K562 (cell line): ENCODE data around the gene ARHGEF1. TPM values are rescaled to one million over a fixed set of nuclear protein-coding genes. Genes with fewer than 3 reads are reported as not detected.

Experiments used
- CBX1 ChIP-seq: sonication (generic); IDR thresholded peaks from 2 replicates; pipeline ENCODE4 v1.6.1; 2016; ENCODE audit warnings: antibody characterized with exemption, low read depth, mild to moderate bottlenecking
- CBX3 ChIP-seq, 2 experiments: IDR thresholded peaks; 1 replicate in 1 of 2; 2 replicates in 1 of 2; pipeline ENCODE4 v1.6.1; 2012; ENCODE audit warnings: inconsistent platforms in 2 of 2, low read length in 2 of 2, borderline replicate concordance in 1 of 2, control low read depth in 1 of 2
- CREB5 ChIP-seq: fragments of 250-450 bp; sonication (Bioruptor Pico); IDR thresholded peaks from 2 replicates; pipeline ENCODE4 v1.5.0; 2020; ENCODE audit warnings: mild to moderate bottlenecking
- GTF2E2 ChIP-seq: fragments of 200-800 bp; sonication (Bioruptor generic); IDR thresholded peaks from 2 replicates; pipeline ENCODE4 v1.6.1; 2016; ENCODE audit warnings: missing genetic modification characterization, missing compliant biosample characterization
- HNRNPLL ChIP-seq: fragments of 200-400 bp; formaldehyde crosslinking; IDR thresholded peaks from 2 replicates; pipeline ENCODE4 v1.6.1; 2017; ENCODE audit warnings: low read length, low read depth, mild to moderate bottlenecking; ENCODE audit not compliant: poor library complexity, severe bottlenecking
- MCM7 ChIP-seq, 2 experiments: fragments of 450-650 bp; IDR thresholded peaks; 2 replicates each; pipeline ENCODE4 v1.6.1; 2016 to 2018
- NEUROD1 ChIP-seq: fragments of 150-350 bp; IDR thresholded peaks from 2 replicates; pipeline ENCODE4 v1.6.1; 2014; ENCODE audit warnings: borderline replicate concordance, low read length, low read depth; ENCODE audit not compliant: partially characterized antibody
- NFE2 ChIP-seq: IDR thresholded peaks from 2 replicates; pipeline ENCODE4 v1.6.1; 2014; ENCODE audit warnings: antibody characterized with exemption, low read depth
- NFRKB ChIP-seq: fragments of 450-650 bp; IDR thresholded peaks from 2 replicates; pipeline ENCODE4 v1.6.1; 2016; ENCODE audit warnings: low read depth
- NFYB ChIP-seq: IDR thresholded peaks from 2 replicates; pipeline ENCODE4 v1.6.1; 2011; ENCODE audit warnings: mild to moderate bottlenecking, moderate library complexity; ENCODE audit not compliant: insufficient read length; ENCODE audit errors: extremely low read depth
- SPI1 ChIP-seq: IDR thresholded peaks from 2 replicates; pipeline ENCODE4 v1.6.1; 2011; ENCODE audit warnings: low read depth, low read length, control low read depth, borderline replicate concordance
- SRSF3 ChIP-seq: fragments of 200-400 bp; formaldehyde crosslinking; IDR thresholded peaks from 2 replicates; pipeline ENCODE4 v1.6.1; 2016; ENCODE audit warnings: mild to moderate bottlenecking, low read length, moderate library complexity; ENCODE audit not compliant: insufficient read depth
- XRCC3 ChIP-seq: fragments of 450-650 bp; IDR thresholded peaks from 2 replicates; pipeline ENCODE4 v1.6.1; 2017; ENCODE audit warnings: mild to moderate bottlenecking, moderate library complexity
- ZEB2 ChIP-seq: fragments of 450-650 bp; IDR thresholded peaks from 2 replicates; pipeline ENCODE4 v1.6.1; 2016
- ZNF253 ChIP-seq: fragments of 250-450 bp; sonication (Bioruptor Pico); conservative IDR thresholded peaks from 2 replicates; pipeline ENCODE4 v1.6.1; 2021; ENCODE audit warnings: mild to moderate bottlenecking
- ZNF316 ChIP-seq: fragments of 450-650 bp; IDR thresholded peaks from 2 replicates; pipeline ENCODE4 v1.6.1; 2016
- ZNF395 ChIP-seq: fragments of 200-800 bp; sonication (Bioruptor generic); IDR thresholded peaks from 2 replicates; pipeline ENCODE4 v1.6.1; 2017; ENCODE audit warnings: missing genetic modification characterization, missing compliant biosample characterization
- ZNF707 ChIP-seq: fragments of 250-450 bp; sonication (Bioruptor Pico); conservative IDR thresholded peaks from 2 replicates; pipeline ENCODE4 v1.8.0; 2022; ENCODE audit warnings: inconsistent platforms, mild to moderate bottlenecking, moderate library complexity
- polyA plus RNA-seq, 8 experiments: library from polyadenylated mRNA; depleted of rRNA in 4 of 8; stranded (reverse) in 5 of 8; unstranded in 3 of 8; fragments of >200 nt; fragmentation: Nextera tagmentation in 2 of 8; fragmentation: Illumina TruSeq in 1 of 8; extraction: Ambion mirVana in 2 of 8; extraction: Trizol in 1 of 8; gene quantifications; 2 replicates each; pipeline versions ENCODE4 v1.2.1 to v1.2.3, GENCODE V29; 2011 to 2014; ENCODE audit warnings: inconsistent platforms in 1 of 8, missing spikeins in 1 of 8
- total RNA-seq, 7 experiments: library from RNA; depleted of rRNA in 6 of 7; stranded (reverse); fragments of >200 nt in 6 of 7; fragmentation: Illumina TruSeq in 2 of 7; extraction: Trizol in 2 of 7; gene quantifications; 2 replicates each; pipeline versions ENCODE4 v1.2.1 to v1.2.3, GENCODE V29; 2011 to 2021; ENCODE audit warnings: low replicate concordance in 1 of 7
- TF ChIP-seq, protein P1 (sequence below): sonication (generic); formaldehyde crosslinking; IDR thresholded peaks from 2 replicates; pipeline ENCODE4 v1.8.0; 2023; ENCODE audit warnings: mild to moderate bottlenecking, missing genetic modification reagents
- TF ChIP-seq, protein P2 (sequence below), 2 experiments: fragments of 450-650 bp; conservative IDR thresholded peaks; 2 replicates each; pipeline ENCODE4 v1.6.1; 2017; ENCODE audit warnings: mild to moderate bottlenecking in 2 of 2, moderate library complexity in 2 of 2

Gene ARHGEF1
- total and polyA plus RNA-seq, 9 of the 15 experiments (the other 6 are each of a cell fraction or from before 2014, with no cell fraction given), result 1.9 to 149 (median 29.8) TPM

DNA sequence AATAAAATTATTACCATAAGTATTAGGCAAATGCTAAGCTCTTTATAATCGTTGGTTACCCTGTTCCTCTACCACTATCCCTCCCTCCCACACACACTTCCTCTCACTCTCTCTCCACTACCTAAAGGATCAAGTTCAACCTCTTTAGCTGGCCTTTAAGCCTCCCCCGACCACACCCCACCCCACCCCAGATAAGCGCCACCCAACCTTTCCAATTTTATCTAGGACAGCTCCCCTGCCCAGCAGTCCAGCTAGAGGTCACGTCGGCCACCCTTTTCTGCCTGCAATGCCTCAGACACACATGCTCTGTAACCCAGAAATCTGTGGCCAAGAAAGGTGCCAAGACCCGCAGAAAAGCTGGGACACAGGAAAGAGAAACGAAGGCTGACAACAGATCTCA lies 39.6 kb upstream of the ARHGEF1 start (continued):
- TF ChIP-seq, protein P1, sequence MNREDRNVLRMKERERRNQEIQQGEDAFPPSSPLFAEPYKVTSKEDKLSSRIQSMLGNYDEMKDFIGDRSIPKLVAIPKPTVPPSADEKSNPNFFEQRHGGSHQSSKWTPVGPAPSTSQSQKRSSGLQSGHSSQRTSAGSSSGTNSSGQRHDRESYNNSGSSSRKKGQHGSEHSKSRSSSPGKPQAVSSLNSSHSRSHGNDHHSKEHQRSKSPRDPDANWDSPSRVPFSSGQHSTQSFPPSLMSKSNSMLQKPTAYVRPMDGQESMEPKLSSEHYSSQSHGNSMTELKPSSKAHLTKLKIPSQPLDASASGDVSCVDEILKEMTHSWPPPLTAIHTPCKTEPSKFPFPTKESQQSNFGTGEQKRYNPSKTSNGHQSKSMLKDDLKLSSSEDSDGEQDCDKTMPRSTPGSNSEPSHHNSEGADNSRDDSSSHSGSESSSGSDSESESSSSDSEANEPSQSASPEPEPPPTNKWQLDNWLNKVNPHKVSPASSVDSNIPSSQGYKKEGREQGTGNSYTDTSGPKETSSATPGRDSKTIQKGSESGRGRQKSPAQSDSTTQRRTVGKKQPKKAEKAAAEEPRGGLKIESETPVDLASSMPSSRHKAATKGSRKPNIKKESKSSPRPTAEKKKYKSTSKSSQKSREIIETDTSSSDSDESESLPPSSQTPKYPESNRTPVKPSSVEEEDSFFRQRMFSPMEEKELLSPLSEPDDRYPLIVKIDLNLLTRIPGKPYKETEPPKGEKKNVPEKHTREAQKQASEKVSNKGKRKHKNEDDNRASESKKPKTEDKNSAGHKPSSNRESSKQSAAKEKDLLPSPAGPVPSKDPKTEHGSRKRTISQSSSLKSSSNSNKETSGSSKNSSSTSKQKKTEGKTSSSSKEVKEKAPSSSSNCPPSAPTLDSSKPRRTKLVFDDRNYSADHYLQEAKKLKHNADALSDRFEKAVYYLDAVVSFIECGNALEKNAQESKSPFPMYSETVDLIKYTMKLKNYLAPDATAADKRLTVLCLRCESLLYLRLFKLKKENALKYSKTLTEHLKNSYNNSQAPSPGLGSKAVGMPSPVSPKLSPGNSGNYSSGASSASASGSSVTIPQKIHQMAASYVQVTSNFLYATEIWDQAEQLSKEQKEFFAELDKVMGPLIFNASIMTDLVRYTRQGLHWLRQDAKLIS (CRISPR knock-in tag), result no peak
- TF ChIP-seq NFRKB (no peak), ZNF253 (CRISPR knock-in tag) (no peak), GTF2E2 (tag) (no peak), ZNF395 (CRISPR knock-in tag) (no peak), CBX1 (no peak), SPI1 (peak; percentile 83), NFE2 (no peak), MCM7 (IDR thresholded peaks at IDR 0.05) (no peak), ZNF707 (CRISPR knock-in tag) (no peak), NFYB (no peak), XRCC3 (no peak), NEUROD1 (no peak), CREB5 (CRISPR knock-in tag) (no peak), HNRNPLL (no peak), ZEB2 (0 out of 2 replicates have a peak, but pooled peaks have one; percentile 28), SRSF3 (no peak), CBX3 (IDR thresholded peaks at IDR 0.05; ENCODE audit: borderline replicate concordance in 1 of 2, low read length in 2 of 2) (0 out of 3 replicates have a peak, but pooled peaks of 1 of the 2 experiments have one; percentile 25), ZNF316 (no peak)
- TF ChIP-seq, protein P2, sequence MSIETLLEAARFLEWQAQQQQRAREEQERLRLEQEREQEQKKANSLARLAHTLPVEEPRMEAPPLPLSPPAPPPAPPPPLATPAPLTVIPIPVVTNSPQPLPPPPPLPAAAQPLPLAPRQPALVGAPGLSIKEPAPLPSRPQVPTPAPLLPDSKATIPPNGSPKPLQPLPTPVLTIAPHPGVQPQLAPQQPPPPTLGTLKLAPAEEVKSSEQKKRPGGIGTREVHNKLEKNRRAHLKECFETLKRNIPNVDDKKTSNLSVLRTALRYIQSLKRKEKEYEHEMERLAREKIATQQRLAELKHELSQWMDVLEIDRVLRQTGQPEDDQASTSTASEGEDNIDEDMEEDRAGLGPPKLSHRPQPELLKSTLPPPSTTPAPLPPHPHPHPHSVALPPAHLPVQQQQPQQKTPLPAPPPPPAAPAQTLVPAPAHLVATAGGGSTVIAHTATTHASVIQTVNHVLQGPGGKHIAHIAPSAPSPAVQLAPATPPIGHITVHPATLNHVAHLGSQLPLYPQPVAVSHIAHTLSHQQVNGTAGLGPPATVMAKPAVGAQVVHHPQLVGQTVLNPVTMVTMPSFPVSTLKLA (conservative IDR thresholded peaks at IDR 0.05), result no peak; a peak in 1 of 4 replicates
